CD4-positive, alpha-beta T cell (primary cell): ENCODE data around the gene ROCK2. TPM values are rescaled to one million over a fixed set of nuclear protein-coding genes. Genes with fewer than 3 reads are reported as not detected.

Source experiments
- ATAC-seq: fragments of 200-7000 bp; cut with Tn5 transposase; one replicate; pipeline ENCODE4 v1.10.0; 2022; ENCODE audit warnings: mild to moderate bottlenecking; ENCODE audit not compliant: poor library complexity
- CTCF ChIA-PET: fragments of 350-600 bp; sonication (Branson Sonifier 250); formaldehyde crosslinking; loops from one replicate; lab custom pipeline; 2021; ENCODE audit warnings: antibody characterized with exemption, inconsistent platforms; lab: Charles Lee
- POLR2A ChIA-PET: fragments of 350-600 bp; sonication (Branson Sonifier 250); formaldehyde crosslinking; loops from one replicate; lab custom pipeline; 2021; ENCODE audit warnings: antibody characterized with exemption, inconsistent platforms; lab: Charles Lee
- DNase-seq, 14 experiments: peaks; one replicate each; pipeline ENCODE4 v3.0.0-alpha.2; 2013 to 2020; ENCODE audit warnings: mixed read lengths in 2 of 14
- H3K27ac ChIP-seq, 2 donors: one replicate each; pipeline versions ENCODE4 v1.5.1 to v1.7.0; 2013; ENCODE audit warnings: low read length in 2 of 2, low read depth in 1 of 2, mild to moderate bottlenecking in 1 of 2
- H3K27me3 ChIP-seq, 2 experiments: 1 replicate in 1 of 2; 2 replicates in 1 of 2; pipeline versions ENCODE4 v1.6.1 to v1.7.0; 2013; ENCODE audit warnings: low read length in 2 of 2, control low read depth in 1 of 2, mild to moderate bottlenecking in 1 of 2, moderate library complexity in 1 of 2; ENCODE audit not compliant: insufficient read depth in 2 of 2, control insufficient read depth in 1 of 2
- H3K36me3 ChIP-seq: one replicate; pipeline ENCODE4 v1.6.1; 2013; ENCODE audit warnings: low read length, control low read depth; ENCODE audit not compliant: insufficient read depth
- H3K4me1 ChIP-seq: one replicate; pipeline ENCODE4 v1.6.1; 2013; ENCODE audit warnings: low read length, control low read depth; ENCODE audit not compliant: insufficient read depth
- H3K4me3 ChIP-seq: one replicate; pipeline ENCODE4 v1.5.1; 2013; ENCODE audit warnings: mild to moderate bottlenecking, low read length, moderate library complexity
- H3K9me3 ChIP-seq, 2 experiments: 1 replicate in 1 of 2; 2 replicates in 1 of 2; pipeline versions ENCODE4 v1.6.1 to v1.7.0; 2013; ENCODE audit warnings: low read length in 2 of 2, mild to moderate bottlenecking in 2 of 2, control low read depth in 1 of 2, moderate library complexity in 1 of 2; ENCODE audit not compliant: control insufficient read depth in 1 of 2, insufficient read depth in 1 of 2
- H3K27ac Mint-ChIP-seq: one replicate; pipeline ENCODE4 v1.8.0; 2020; ENCODE audit warnings: mixed read lengths
- H3K27me3 Mint-ChIP-seq: one replicate; pipeline ENCODE4 v1.8.0; 2021; ENCODE audit warnings: mixed read lengths
- H3K36me3 Mint-ChIP-seq: one replicate; pipeline ENCODE4 v1.8.0; 2021; ENCODE audit warnings: low read depth, mixed read lengths
- H3K4me1 Mint-ChIP-seq: one replicate; pipeline ENCODE4 v1.8.0; 2021; ENCODE audit warnings: low read depth, mixed read lengths
- H3K4me3 Mint-ChIP-seq: one replicate; pipeline ENCODE4 v1.8.0; 2020; ENCODE audit warnings: mild to moderate bottlenecking, mixed read lengths
- H3K9me3 Mint-ChIP-seq: one replicate; pipeline ENCODE4 v1.8.0; 2020; ENCODE audit warnings: mixed read lengths
- intact Hi-C, 2 experiments: fragments of 100-400 bp; cut with DNase I in 1 of 2; cut with micrococcal nuclease in 1 of 2; formaldehyde crosslinking; loops; one replicate each; pipeline versions ENCODE4 v1.15.1 to v1.9.0; 2023 to 2025; cut with DNase I, micrococcal nuclease
- total RNA-seq, 174 experiments: library from RNA in 2 of 174; stranded (reverse) in 2 of 174; gene quantifications; one replicate each; pipeline ENCODE4 v1.2.3 and lab custom pipeline; 2021 to 2026
- TF ChIP-seq, protein P1 (sequence below): fragments of 200-600 bp; IDR thresholded peaks from one replicate; pipeline ENCODE4 v1.8.0; 2022; ENCODE audit warnings: antibody characterized with exemption, mild to moderate bottlenecking

ROCK2 gene
- total RNA-seq, 2 experiments from 2014 or later: 6.9 to 9.4 TPM

DNA sequence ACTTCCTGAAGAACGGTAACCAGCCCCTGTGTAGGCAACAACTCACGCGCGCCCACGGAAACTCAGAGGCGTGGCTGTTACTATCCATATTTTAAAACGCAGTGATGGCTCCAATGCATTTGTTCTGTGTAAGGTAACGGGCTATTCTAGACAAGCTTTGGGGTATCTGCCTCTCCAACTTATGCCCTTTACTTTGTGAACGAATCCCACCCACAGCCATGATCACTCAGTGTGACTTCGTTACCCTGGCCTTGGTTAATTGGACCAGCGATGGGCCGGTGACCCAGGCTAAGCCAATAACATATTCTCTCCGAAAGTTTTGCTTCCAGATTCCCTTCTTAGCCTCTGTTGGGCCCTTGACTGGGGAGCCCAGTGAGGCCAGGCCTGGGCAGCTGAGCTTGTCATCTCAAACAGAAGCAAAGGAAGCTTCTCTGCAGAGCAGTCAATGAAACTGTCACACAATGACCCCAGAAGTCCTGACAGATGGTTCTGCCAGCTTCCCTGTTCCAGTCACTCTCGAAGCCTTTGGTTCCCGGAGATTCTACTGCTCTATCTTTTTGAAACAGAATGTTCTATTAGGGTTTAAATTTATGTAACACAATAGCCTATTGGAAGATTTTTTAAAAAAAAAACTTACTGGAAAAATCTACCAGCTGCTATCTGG is 30.7 kb upstream of the ROCK2 start:
- intact Hi-C loops: no loop called here
- no peaks in the 10 kb centered on the region for H3K9me3 Mint-ChIP-seq
- DNase-seq (no peak), ATAC-seq (no peak)
- no peaks in the 10 kb centered on the region for H3K27me3 Mint-ChIP-seq
- TF ChIP-seq, protein P1, sequence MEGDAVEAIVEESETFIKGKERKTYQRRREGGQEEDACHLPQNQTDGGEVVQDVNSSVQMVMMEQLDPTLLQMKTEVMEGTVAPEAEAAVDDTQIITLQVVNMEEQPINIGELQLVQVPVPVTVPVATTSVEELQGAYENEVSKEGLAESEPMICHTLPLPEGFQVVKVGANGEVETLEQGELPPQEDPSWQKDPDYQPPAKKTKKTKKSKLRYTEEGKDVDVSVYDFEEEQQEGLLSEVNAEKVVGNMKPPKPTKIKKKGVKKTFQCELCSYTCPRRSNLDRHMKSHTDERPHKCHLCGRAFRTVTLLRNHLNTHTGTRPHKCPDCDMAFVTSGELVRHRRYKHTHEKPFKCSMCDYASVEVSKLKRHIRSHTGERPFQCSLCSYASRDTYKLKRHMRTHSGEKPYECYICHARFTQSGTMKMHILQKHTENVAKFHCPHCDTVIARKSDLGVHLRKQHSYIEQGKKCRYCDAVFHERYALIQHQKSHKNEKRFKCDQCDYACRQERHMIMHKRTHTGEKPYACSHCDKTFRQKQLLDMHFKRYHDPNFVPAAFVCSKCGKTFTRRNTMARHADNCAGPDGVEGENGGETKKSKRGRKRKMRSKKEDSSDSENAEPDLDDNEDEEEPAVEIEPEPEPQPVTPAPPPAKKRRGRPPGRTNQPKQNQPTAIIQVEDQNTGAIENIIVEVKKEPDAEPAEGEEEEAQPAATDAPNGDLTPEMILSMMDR: no peak
- H3K27ac Mint-ChIP-seq: no peak overlapping the region
- H3K4me3 ChIP-seq: no peak overlapping the region
- POLR2A ChIA-PET: interaction anchor here (1.1 kb wide), 1 partner anchor 36 kb away, joined by 3 read pairs; no protein-coding TSS in a partner anchor
- CTCF ChIA-PET: no interaction called here
- H3K4me1 ChIP-seq: no peaks in the 10 kb centered on the region
- H3K9me3 ChIP-seq: no peaks in the 10 kb centered on the region
- no peak overlapping the region for H3K27ac ChIP-seq
- H3K27me3 ChIP-seq: no peaks in the 10 kb centered on the region
- H3K4me1 Mint-ChIP-seq: no peaks in the 10 kb centered on the region
- H3K36me3 ChIP-seq: no peaks in the 10 kb centered on the region
- no peak overlapping the region for H3K4me3 Mint-ChIP-seq
- no peaks in the 10 kb centered on the region for H3K36me3 Mint-ChIP-seq

DNA sequence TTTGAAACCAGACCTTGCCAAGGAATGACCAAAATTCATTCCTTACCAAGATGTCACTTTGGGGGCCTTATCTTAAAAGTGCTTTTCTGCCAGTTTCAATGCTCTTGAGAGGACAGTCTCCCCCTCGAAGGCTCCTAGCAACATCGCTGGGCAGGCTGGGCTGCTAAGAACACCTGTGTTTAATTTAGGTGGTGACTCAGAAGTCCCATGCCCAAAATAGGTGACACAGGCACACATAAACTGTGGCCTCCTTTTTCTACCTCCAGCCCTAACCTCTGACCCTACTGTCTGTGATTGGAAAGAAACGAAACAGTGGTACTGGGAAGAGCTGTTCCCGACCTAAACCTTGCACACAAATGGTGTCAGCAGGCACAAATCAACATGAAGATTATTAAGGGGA is 28.7 kb upstream of the ROCK2 start:
- DNase-seq (no peak), ATAC-seq (no peak)
- Mint-ChIP-seq H3K4me1 (no peaks in the 10 kb centered on the region), H3K27ac (no peak overlapping the region), H3K9me3 (no peaks in the 10 kb centered on the region), H3K27me3 (no peaks in the 10 kb centered on the region), H3K36me3 (no peaks in the 10 kb centered on the region), H3K4me3 (no peak overlapping the region)
- intact Hi-C loops: no loop called here
- Histone ChIP-seq H3K9me3 (no peaks in the 10 kb centered on the region), H3K27ac (no peak overlapping the region), H3K36me3 (no peaks in the 10 kb centered on the region), H3K4me3 (no peak overlapping the region), H3K4me1 (no peaks in the 10 kb centered on the region), H3K27me3 (no peaks in the 10 kb centered on the region)
- TF ChIP-seq, protein P1: no peak
- ChIA-PET POLR2A (no interaction called here), CTCF (no interaction called here)

- ChIA-PET POLR2A (no interaction called here), CTCF (no interaction called here)
- intact Hi-C loops: no loop called here
- Mint-ChIP-seq H3K9me3 (no peaks in the 10 kb centered on the region), H3K4me1 (no peaks in the 10 kb centered on the region), H3K4me3 (no peak overlapping the region), H3K36me3 (no peaks in the 10 kb centered on the region), H3K27me3 (no peaks in the 10 kb centered on the region), H3K27ac (no peak overlapping the region)
- ATAC-seq (no peak), DNase-seq (no peak)
- Histone ChIP-seq H3K4me3 (no peak overlapping the region), H3K27me3 (no peaks in the 10 kb centered on the region), H3K9me3 (no peaks in the 10 kb centered on the region), H3K4me1 (no peaks in the 10 kb centered on the region), H3K27ac (no peak overlapping the region), H3K36me3 (no peaks in the 10 kb centered on the region)
- TF ChIP-seq, protein P1: no peak
Observed at GRCh38 chr2:11371092-11371937, 26.9 kb upstream of the ROCK2 start.
